Osteocyte (in vitro differentiated cells): Measurements from ENCODE around the gene RASL12. TPM values are rescaled to one million over a fixed set of nuclear protein-coding genes. Genes with fewer than 3 reads are reported as not detected.

ENCODE experiments used
- DNase-seq: peaks from one replicate; pipeline ENCODE4 v3.0.0; 2021; ENCODE audit warnings: mixed read lengths; ENCODE audit not compliant: unreplicated experiment; ENCODE audit errors: extremely low spot score
- H3K27ac Mint-ChIP-seq: one replicate; pipeline ENCODE4 v1.8.0; 2021; ENCODE audit warnings: mild to moderate bottlenecking, mixed read lengths; ENCODE audit not compliant: unreplicated experiment
- H3K27me3 Mint-ChIP-seq: one replicate; pipeline ENCODE4 v1.8.0; 2021; ENCODE audit warnings: mixed read lengths; ENCODE audit not compliant: unreplicated experiment
- H3K36me3 Mint-ChIP-seq: one replicate; pipeline ENCODE4 v1.8.0; 2021; ENCODE audit warnings: mixed read lengths; ENCODE audit not compliant: unreplicated experiment
- H3K4me1 Mint-ChIP-seq: one replicate; pipeline ENCODE4 v1.8.0; 2021; ENCODE audit warnings: mixed read lengths; ENCODE audit not compliant: unreplicated experiment
- H3K4me3 Mint-ChIP-seq: one replicate; pipeline ENCODE4 v1.8.0; 2021; ENCODE audit warnings: mild to moderate bottlenecking, moderate library complexity, mixed read lengths; ENCODE audit not compliant: unreplicated experiment
- H3K9me3 Mint-ChIP-seq: one replicate; pipeline ENCODE4 v1.8.0; 2021; ENCODE audit warnings: mixed read lengths; ENCODE audit not compliant: unreplicated experiment
- CTCF ChIP-seq: fragments of 200-600 bp; sonication (generic); IDR thresholded peaks from 2 replicates; pipeline ENCODE4 v1.5.0; 2021; ENCODE audit warnings: antibody characterized with exemption, mild to moderate bottlenecking, moderate library complexity
- total RNA-seq: library from RNA; stranded (reverse); gene quantifications from 2 replicates; pipeline ENCODE4 v1.2.1, GENCODE V29; 2021

RASL12 gene
- total RNA-seq, 1 donor from 2014 or later: 0.78 TPM

- H3K27ac Mint-ChIP-seq: no peak overlapping the region
- H3K27me3 Mint-ChIP-seq: peaks cover 34% of the 10 kb centered on the region
- peaks cover 26% of the 10 kb centered on the region for H3K4me1 Mint-ChIP-seq
Measured at GRCh38 chr15:65082303-65082953, 14.6 kb upstream of the RASL12 start.

GRCh38 chr15:65081758-65082157 is 14.0 kb upstream of the RASL12 start:
- peaks cover 22% of the 10 kb centered on the region for H3K4me1 Mint-ChIP-seq
- no peak for TF ChIP-seq CTCF
- DNase-seq: no peak
- no peak overlapping the region for H3K4me3 Mint-ChIP-seq
- H3K9me3 Mint-ChIP-seq: no peaks in the 10 kb centered on the region
- H3K27ac Mint-ChIP-seq: no peak overlapping the region
- no peaks in the 10 kb centered on the region for H3K36me3 Mint-ChIP-seq
- peaks cover 34% of the 10 kb centered on the region for H3K27me3 Mint-ChIP-seq

More at GRCh38 chr15:65082303-65082953, 14.6 kb upstream of the RASL12 start:
- Mint-ChIP-seq H3K9me3 (no peaks in the 10 kb centered on the region), H3K36me3 (no peaks in the 10 kb centered on the region), H3K4me3 (no peak overlapping the region)
- no peak for DNase-seq
- no peak for TF ChIP-seq CTCF

- peaks cover 21% of the 10 kb centered on the region for H3K4me1 Mint-ChIP-seq
- H3K27me3 Mint-ChIP-seq: peaks cover 35% of the 10 kb centered on the region
- H3K4me3 Mint-ChIP-seq: no peak overlapping the region
- no peaks in the 10 kb centered on the region for H3K9me3 Mint-ChIP-seq
- H3K36me3 Mint-ChIP-seq: no peaks in the 10 kb centered on the region
- no peak for DNase-seq
- no peak for TF ChIP-seq CTCF
- no peak overlapping the region for H3K27ac Mint-ChIP-seq
Measured at GRCh38 chr15:65081270-65081669, 13.5 kb upstream of the RASL12 start.

- H3K9me3 Mint-ChIP-seq: no peaks in the 10 kb centered on the region
- no peak for TF ChIP-seq CTCF
- H3K27ac Mint-ChIP-seq: no peak overlapping the region
- H3K4me3 Mint-ChIP-seq: no peak overlapping the region
- no peak for DNase-seq
- no peaks in the 10 kb centered on the region for H3K36me3 Mint-ChIP-seq
- H3K27me3 Mint-ChIP-seq: peaks cover 32% of the 10 kb centered on the region
- H3K4me1 Mint-ChIP-seq: peaks cover 11% of the 10 kb centered on the region
Measured at GRCh38 chr15:65079580-65079979, 11.8 kb upstream of the RASL12 start.

- peaks cover 20% of the 10 kb centered on the region for H3K27me3 Mint-ChIP-seq
- H3K9me3 Mint-ChIP-seq: no peaks in the 10 kb centered on the region
- no peak for DNase-seq
- no peak overlapping the region for H3K4me3 Mint-ChIP-seq
- H3K27ac Mint-ChIP-seq: no peak overlapping the region
- H3K36me3 Mint-ChIP-seq: no peaks in the 10 kb centered on the region
- peaks cover 9% of the 10 kb centered on the region for H3K4me1 Mint-ChIP-seq
- no peak for TF ChIP-seq CTCF
Measured at GRCh38 chr15:65077981-65078352, 10.2 kb upstream of the RASL12 start.
